Heart left ventricle (tissue), 16 donors: ENCODE data around the gene PHAX. TPM values are rescaled to one million over a fixed set of nuclear protein-coding genes. Genes with fewer than 3 reads are reported as not detected.

ENCODE experiments used
- ATAC-seq, 4 donors: fragments of 200-7000 bp; cut with Tn5 transposase; one replicate each; pipeline ENCODE4 v1.9.1; 2020 to 2022; ENCODE audit warnings: moderate library complexity in 4 of 4, mild to moderate bottlenecking in 3 of 4, moderate number of reproducible peaks in 1 of 4
- DNase-seq, 5 donors: peaks; one replicate each; pipeline ENCODE4 v3.0.0-alpha.2; 2020
- H3K27ac ChIP-seq, 12 donors: fragments of 200-600 bp; sonication (generic) in 4 of 12; one replicate each; pipeline versions ENCODE4 v1.5.0 to v1.8.0; 2016 to 2022; ENCODE audit warnings: mild to moderate bottlenecking in 2 of 12
- H3K27me3 ChIP-seq, 9 donors: fragments of 200-600 bp; sonication (generic) in 2 of 9; one replicate each; pipeline versions ENCODE4 v1.5.1 to v1.8.0; 2016 to 2022; ENCODE audit warnings: mild to moderate bottlenecking in 3 of 9
- H3K36me3 ChIP-seq, 9 donors: fragments of 200-600 bp; sonication (generic) in 2 of 9; one replicate each; pipeline versions ENCODE4 v1.5.0 to v1.8.0; 2018 to 2022; ENCODE audit warnings: mild to moderate bottlenecking in 2 of 9
- H3K4me1 ChIP-seq, 12 donors: fragments of 200-600 bp; sonication (generic) in 4 of 12; one replicate each; pipeline versions ENCODE4 v1.5.0 to v1.8.0; 2016 to 2022; ENCODE audit warnings: mild to moderate bottlenecking in 3 of 12
- H3K4me3 ChIP-seq, 12 donors: fragments of 200-600 bp; sonication (generic) in 4 of 12; one replicate each; pipeline versions ENCODE4 v1.5.0 to v1.8.0; 2017 to 2022; ENCODE audit warnings: mild to moderate bottlenecking in 9 of 12, moderate library complexity in 4 of 12
- H3K9me3 ChIP-seq, 12 donors: fragments of 200-600 bp; sonication (generic) in 4 of 12; one replicate each; pipeline versions ENCODE4 v1.5.0 to v1.8.0; 2016 to 2022; ENCODE audit warnings: mild to moderate bottlenecking in 1 of 12
- CTCF ChIP-seq, 12 donors: fragments of 200-600 bp; sonication (generic) in 4 of 12; IDR thresholded peaks; one replicate each; pipeline versions ENCODE4 v1.5.0 to v1.8.0; 2018 to 2022; ENCODE audit warnings: antibody characterized with exemption in 12 of 12, mild to moderate bottlenecking in 5 of 12
- POLR2A ChIP-seq, 2 donors: fragments of 450-650 bp; IDR thresholded peaks; one replicate each; pipeline ENCODE4 v1.6.1; 2017; ENCODE audit warnings: antibody characterized with exemption in 2 of 2, mild to moderate bottlenecking in 2 of 2, moderate library complexity in 2 of 2
- WGBS, 4 donors: extraction: QIAGEN DNeasy Blood & Tissue Kit in 2 of 4; methylation state at CpG; one replicate each; pipeline versions ENCODE4 v1.1.5 to v1.1.7; 2013 to 2018; 5-methylcytosine and 5-hydroxymethylcytosine counted together
- intact Hi-C, 10 donors: fragments of 100-400 bp; cut with DNase I; formaldehyde crosslinking; loops; one replicate each; pipeline versions ENCODE4 v1.11.1 to v1.14.2; 2022
- polyA plus RNA-seq, 2 donors: library from polyadenylated mRNA; stranded (reverse); fragments of 200-250 nt; gene quantifications; one replicate each; pipeline ENCODE4 v1.2.3, GENCODE V29; 2013
- total RNA-seq, 9 donors: library from RNA; depleted of rRNA in 2 of 9; stranded (reverse); fragments of >200 nt in 2 of 9; fragmentation: NEBNext Ultra II Directional in 3 of 9; extraction: Animal tissue kit (Norgen Biotek cat#: 25700) in 3 of 9; gene quantifications; one replicate each; pipeline versions ENCODE4 v1.1.0 to v1.2.4, GENCODE V29; 2016 to 2023
- donor health status: ischemic (EF 13 %, LVEDD 7.1; RV severe dilation, severe dysfunction).
- donor health status: healthy with polysubstance abuse.
- donor health status: DM: no; HTN: yes; CAD: no.
- donor health status: DM: no; HTN: no; CAD: no.
- donor health status: ischemic (EF 25% LVEDD 6.9; RV normal size, moderate dysfunction).
- donor health status: ischemic (EF 25% LVEDD 5.7; RV mildly dilated, moderate dysfunction).
- donor health status: healthy.
- donor health status: DM: yes; HTN: yes; CAD: no.
- donor health status: ischemic (EF 35%, LVEDD 5.7; RV mildly dilated, moderate dysfunction).
- donor health status: nonischemic (EF 11% LVEDD 7.7; RV severe dilation, severe dysfunction).
- donor health status: DM: yes; HTN: yes; CAD: no.
- donor health status: PGD.
- donor health status: ischemic (EF 29% LVEDD 5.4; RV normal size, mild dysfunction).
- donor health status: nonischemic (EF 23%, LVEDD 6.1; RV moderate dilation, normal function).

The PHAX gene
- total and polyA plus RNA-seq, 11 donors = 16.6 to 32.7 (median 29.6) TPM

GRCh38 chr5:126603402-126603991 is 2.8 kb downstream of the PHAX start:
- ATAC-seq = no peak
- TF ChIP-seq POLR2A (IDR thresholded peaks at IDR 0.05) (no peak), CTCF (IDR thresholded peaks at IDR 0.05) (no peak)
- Histone ChIP-seq H3K4me1 (peaks cover 4 to 61% (median 43%) of the 10 kb centered on the region in 12 donors), H3K27me3 (no peaks in the 10 kb centered on the region), H3K36me3 (peaks cover 0 to 54% (median 45%) of the 10 kb centered on the region in 9 donors), H3K27ac (no peak overlapping the region), H3K4me3 (no peak overlapping the region), H3K9me3 (no peaks in the 10 kb centered on the region)
- DNase-seq = no peak
- 53 to 65% (median 57%) methylated on average over 6 of the region's 6 CpGs for WGBS, 4 donors
- intact Hi-C loops = loop anchor here in 2 of 10 donors (5.0 kb wide), 2 partner anchors 61 to 251 kb away; no protein-coding TSS in a partner anchor

GRCh38 chr5:126605525-126605924 is 4.8 kb downstream of the PHAX start:
- H3K27me3 ChIP-seq = no peaks in the 10 kb centered on the region
- H3K9me3 ChIP-seq = no peaks in the 10 kb centered on the region
- H3K4me1 ChIP-seq = peaks cover 4 to 61% (median 41%) of the 10 kb centered on the region in 12 donors
- ATAC-seq = no peak
- intact Hi-C loops = no loop called here
- 73 to 85% (median 81%) methylated on average over 5 of the region's 5 CpGs for WGBS, 4 donors
- peaks cover 0 to 75% (median 66%) of the 10 kb centered on the region in 9 donors for H3K36me3 ChIP-seq
- H3K27ac ChIP-seq = no peak overlapping the region
- DNase-seq = no peak
- TF ChIP-seq CTCF (IDR thresholded peaks at IDR 0.05) = no peak
- TF ChIP-seq POLR2A (IDR thresholded peaks at IDR 0.05) = no peak
- no peak overlapping the region for H3K4me3 ChIP-seq

GRCh38 chr5:126610160-126610559 is 9.4 kb downstream of the PHAX start:
- Histone ChIP-seq H3K36me3 (peaks cover 0 to 98% (median 74%) of the 10 kb centered on the region in 9 donors), H3K27me3 (no peaks in the 10 kb centered on the region), H3K4me1 (peaks cover 0 to 27% (median 16%) of the 10 kb centered on the region in 12 donors), H3K27ac (no peak overlapping the region), H3K4me3 (no peak overlapping the region), H3K9me3 (no peaks in the 10 kb centered on the region)
- 76 to 89% (median 81%) methylated on average over 2 of the region's 2 CpGs for WGBS, 4 donors
- TF ChIP-seq POLR2A (IDR thresholded peaks at IDR 0.05) = no peak
- no peak for TF ChIP-seq CTCF (IDR thresholded peaks at IDR 0.05)
- intact Hi-C loops = no loop called here
- DNase-seq (no peak), ATAC-seq (no peak)

- DNase-seq = no peak
- Histone ChIP-seq H3K4me3 (no peak overlapping the region), H3K4me1 (peaks cover 0 to 27% (median 14%) of the 10 kb centered on the region in 12 donors), H3K9me3 (no peaks in the 10 kb centered on the region), H3K27me3 (no peaks in the 10 kb centered on the region), H3K27ac (no peak overlapping the region), H3K36me3 (peaks cover 0 to 98% (median 71%) of the 10 kb centered on the region in 9 donors)
- WGBS, 4 donors = 95 to 99% (median 97%) methylated on average over 6 of the region's 6 CpGs
- intact Hi-C loops = no loop called here
- TF ChIP-seq CTCF (IDR thresholded peaks at IDR 0.05) = no peak
- TF ChIP-seq POLR2A (IDR thresholded peaks at IDR 0.05) = no peak
- ATAC-seq = no peak
Observed at GRCh38 chr5:126610616-126611015, 9.9 kb downstream of the PHAX start.
